NCI-H69 (cell line): ENCODE results near the gene LPIN2.
A peak's percentile ranks its signal among the peaks of the same experiment; 100 is the strongest.
"Not testable (repeated sequence)": the region's sequence is repeated elsewhere in the genome, so short reads cannot be mapped to it uniquely, and the experiment has no call there.

Source experiments
- DNase-seq: peaks from one replicate; lab custom pipeline; 2025; lab: John Stamatoyannopoulos, UW

Gene LPIN2

GRCh38 chr18:3003766-3004165 is 9.2 kb downstream of the LPIN2 start:
- DNase-seq = not testable (repeated sequence)

- no peak for DNase-seq
Observed at GRCh38 chr18:3002732-3003131, 10.2 kb downstream of the LPIN2 start.

GRCh38 chr18:2998644-2999043 is 14.3 kb downstream of the LPIN2 start:
- no peak for DNase-seq

GRCh38 chr18:2997846-2998564 is 14.9 kb downstream of the LPIN2 start:
- DNase-seq = peak; percentile 48

- peak; percentile 48 for DNase-seq
Observed at GRCh38 chr18:2997429-2997828, 15.5 kb downstream of the LPIN2 start.

DNA sequence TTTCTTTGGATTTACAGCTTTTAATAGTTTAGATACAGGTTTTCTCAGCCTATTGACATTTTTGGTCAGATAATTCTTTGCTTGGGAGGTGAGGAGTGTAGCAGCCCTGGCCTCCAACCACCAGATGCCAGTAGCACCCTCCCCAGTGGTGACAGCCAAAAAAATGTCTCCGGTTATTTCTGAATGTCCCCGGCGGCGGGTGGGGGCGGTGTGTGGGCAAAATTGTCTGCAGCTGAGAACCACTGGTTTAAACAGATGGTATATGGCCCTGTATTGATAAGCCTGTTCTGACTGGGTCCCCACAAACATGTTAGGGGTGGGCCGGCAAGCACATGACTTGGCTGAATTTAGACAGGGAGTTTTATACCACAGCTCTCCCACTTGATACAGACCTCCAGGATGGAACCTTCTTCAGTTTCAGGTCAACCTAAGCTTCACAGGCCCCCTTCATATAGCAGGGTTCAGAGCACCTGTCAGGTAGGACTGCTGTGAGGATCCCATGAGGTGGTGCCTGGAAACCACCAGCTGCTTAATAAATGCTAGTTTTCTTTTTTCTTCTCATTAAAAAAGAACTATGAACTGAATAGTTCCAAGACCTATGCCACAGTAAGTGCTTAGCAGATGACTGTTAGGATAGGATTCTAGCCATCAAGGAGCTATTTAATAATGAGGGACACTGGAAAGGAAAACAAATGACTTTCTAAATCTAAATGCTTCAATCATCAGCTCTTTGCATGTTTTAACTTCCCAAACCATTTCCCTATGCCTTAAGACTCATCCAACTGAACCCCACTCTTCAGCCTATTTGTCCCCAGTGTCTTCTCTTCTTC is 18.1 kb downstream of the LPIN2 start:
- peak; percentile 40 for DNase-seq

DNA sequence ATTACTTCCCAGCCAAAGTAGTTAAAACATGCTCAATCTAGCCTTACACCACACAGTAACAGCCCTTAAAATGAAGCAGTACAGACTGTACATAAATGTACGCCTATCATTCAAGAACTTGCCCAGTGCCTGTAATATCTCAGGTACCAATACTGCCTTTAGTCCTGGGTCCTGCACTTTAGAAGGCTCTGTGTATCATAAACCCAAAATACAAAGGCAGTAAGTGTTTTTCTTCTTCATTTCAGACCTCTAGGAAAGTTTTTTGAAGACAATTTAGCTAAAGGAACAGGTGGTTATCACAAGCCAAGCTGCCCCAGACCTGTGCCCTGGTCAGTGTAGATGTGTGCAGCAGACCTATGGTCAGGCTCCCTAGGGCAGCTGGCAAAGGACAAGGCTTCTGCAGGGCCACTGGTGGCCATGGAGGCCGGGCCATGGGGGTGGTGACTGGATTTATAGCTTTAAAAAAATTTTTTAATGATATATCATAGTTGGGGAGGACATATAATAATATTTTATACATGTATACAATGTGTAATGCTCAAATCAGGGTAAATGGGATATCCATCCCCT is 18.8 kb downstream of the LPIN2 start:
- no peak for DNase-seq

DNA sequence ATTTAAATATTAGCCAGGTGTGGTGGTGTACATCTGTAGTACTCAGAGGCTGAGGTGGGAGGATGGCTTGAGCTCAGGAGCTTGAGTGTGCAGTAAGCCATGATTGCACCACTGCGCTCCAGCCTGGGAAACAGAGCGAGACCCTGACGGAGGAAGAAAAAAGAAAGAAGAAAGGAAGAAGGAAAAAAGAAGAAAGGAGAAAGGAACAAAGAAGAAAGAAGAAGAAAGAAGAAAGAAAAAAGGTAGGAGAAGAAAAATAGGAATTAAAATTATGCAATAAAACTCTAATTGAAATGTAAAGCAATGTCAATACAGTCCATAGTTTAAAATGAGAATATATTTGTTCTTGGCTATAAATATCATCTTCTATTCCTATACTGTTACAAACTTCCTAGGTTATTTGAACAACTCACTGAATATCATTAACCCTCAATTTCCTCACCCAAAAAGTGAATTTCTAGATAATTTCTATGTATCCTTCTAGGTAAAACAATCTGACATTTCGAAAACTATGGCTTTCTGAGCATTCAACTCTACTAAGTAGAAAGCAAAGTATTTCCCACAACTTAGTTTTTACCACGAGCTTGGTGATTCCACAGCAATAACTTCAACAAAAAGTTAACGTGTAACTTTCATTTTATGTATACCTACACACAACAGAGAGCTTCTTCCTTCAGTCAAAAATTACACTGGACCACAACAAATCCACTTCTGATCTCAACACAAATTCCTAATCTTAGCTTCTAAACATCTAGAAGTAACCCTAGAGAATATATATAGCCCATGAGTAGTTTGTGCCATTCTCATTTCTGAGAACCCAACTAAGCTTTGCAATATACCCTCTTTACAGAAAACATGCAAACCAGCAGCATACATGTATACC is 19.7 kb downstream of the LPIN2 start:
- DNase-seq = no peak

DNA sequence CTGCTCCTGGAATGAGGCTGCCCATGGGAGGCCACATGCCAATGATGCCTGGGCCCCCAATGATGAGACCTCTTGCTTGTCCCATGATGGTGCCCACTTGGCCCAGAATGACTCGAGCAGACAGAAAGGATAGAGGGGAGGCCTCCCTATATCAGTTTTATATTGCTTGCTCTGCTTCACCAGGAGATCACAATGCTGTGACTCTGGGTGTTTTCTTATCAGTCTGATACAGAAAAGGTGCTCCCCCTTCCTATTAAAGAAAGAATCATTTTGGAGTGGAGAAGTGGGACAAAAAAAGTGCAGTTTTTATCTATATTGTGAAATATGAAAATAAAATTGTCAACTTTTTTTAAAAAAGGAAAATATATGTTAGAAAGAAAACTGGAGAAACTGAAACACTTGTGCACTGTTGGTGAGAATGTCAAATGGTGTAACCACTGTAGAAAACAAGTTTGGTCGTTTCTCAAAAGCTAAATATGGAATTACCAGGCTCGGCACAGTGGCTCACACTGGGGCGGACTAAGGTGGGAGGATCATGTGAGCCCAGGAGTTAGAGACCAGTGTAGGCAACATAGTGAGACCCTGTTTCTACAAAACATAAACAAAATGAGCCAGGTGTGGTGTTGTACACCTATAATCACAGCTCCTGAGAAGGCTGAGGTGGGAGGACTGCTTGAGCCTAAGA is 21.8 kb downstream of the LPIN2 start:
- no peak for DNase-seq

- no peak for DNase-seq
Observed at GRCh38 chr18:2987876-2988790, 24.8 kb downstream of the LPIN2 start.

DNA sequence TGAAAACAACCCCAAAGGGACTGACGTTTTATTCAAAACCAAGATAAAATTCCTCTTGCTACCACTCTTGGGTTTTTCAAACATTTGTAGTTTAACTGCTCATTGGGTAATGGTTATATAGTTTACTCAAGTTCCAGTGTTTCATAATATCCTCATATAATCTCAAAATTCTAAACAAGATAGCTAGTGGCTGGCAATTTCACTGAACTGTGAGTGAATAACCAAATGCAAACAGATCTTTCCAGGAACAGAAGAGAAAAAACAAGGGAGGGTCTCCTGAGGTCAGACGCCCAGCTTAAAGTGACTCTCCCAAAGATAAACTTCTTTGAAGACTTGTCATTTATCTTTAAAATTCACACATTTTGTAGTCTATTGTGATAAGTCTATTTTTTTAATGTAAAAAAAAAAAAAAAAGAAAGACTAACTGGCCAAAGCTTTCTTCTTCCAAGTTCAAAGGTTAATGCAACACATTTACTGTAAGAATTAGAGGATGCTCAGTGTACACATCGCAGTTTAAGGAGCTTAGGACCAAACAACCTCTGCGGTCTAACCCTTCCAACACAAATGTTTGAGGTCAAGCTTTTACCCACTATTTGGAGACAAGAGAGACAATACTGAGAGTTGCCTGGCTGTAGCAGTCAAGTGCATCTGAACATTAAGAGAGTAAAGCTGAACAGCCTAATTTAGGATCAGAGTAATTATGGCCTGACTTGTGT is 26.6 kb downstream of the LPIN2 start:
- DNase-seq = no peak

DNA sequence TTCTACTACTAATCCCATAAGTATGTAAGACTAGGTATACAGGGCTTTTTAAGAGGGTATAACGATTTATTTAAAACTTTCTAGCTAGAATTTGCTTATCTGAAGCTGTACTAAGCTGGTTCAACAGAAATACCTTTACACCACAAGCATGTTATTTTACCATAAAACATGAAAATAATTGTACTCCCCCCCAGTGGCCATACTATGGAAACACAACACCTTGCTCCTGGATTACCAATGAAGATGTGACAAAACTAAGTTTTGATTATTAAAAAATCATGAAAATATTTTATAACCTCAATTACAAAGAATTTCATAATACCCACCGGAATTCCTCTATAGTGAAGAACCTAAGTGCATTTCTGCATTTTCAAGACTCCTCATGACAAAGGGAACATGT is 27.3 kb downstream of the LPIN2 start:
- no peak for DNase-seq

DNA sequence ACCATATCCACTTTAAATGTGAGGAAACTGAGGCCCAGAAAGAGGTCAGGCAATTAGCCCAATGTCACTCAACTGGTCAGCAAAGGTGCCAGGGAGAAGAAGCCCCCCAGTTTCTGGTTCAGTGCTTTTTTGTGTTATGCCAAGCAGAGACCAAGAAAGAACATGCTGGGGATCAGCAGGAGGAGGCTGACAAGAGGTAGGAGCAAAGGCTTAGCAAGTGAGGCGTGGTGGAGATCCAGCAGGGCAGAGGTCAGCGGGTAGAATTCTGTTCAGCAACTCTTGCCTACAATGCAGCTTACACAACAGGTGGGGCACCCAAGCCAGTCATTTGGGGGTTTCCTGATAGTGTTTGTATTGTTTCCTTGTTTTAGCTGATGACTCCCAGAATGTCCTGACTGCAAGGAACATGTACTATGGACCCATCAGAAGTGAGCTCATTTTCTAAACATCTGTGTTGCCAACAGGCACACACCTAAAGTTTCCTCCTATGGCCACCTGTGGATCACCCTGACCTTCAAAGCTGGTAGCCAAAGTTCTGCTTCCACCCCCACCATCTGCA is 28.2 kb downstream of the LPIN2 start:
- DNase-seq = no peak

DNA sequence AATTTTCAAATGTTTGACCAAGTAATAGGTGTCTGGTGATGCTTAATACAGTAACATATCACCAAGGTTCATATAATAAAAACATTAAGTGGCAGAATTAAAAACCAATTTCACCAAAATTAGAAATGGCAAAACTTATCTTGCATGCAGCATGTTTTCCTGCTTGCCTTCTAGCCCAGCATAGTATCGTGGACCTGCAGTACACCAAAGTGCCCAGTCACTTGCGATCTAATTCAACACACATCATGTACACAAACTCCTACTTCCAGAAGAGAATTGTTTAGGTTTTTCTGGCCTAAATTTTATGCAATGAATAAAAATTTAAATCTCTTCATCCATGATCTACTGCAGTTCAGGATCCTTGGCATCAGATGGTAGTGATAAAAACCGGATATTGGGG is 28.9 kb downstream of the LPIN2 start:
- DNase-seq = no peak

DNA sequence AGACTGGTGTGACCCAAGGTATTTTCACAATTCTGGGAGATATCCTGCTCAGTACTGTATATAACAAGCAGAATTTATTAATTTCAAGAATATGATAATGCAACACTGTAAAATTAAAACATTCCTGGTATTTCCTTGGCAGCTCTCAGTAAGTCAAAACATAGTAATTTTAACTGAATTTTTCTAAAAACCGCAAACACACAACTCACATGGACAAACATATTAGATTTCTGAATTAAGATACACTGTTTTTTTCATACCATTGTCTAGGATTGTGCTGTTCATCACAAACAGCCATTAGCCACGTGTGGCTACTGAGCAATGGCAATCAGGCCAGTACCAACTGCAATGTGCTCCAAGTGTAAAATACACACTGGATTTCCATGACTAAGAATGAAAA is 29.6 kb downstream of the LPIN2 start:
- no peak for DNase-seq

GRCh38 chr18:2982452-2983269 is 30.3 kb downstream of the LPIN2 start:
- DNase-seq = no peak

DNA sequence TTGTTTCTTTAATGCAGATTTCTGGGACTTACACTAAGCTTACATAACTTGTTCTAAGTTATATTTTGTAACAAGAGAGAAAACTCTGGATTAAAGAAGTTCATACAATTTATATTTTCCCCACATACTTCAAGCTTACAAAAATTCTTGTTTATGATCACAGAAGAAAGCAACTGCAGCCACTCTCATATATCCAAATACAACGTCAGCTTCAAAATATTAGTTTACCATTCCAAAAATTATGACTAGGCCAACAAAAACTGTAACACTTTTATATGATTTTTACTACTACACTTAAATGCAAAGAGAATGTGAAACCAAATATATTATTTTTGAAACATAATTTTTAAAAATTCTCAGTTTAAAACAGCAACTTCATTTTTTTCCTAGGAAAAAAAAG is 30.9 kb downstream of the LPIN2 start:
- no peak for DNase-seq

GRCh38 chr18:2981212-2981728 is 31.7 kb downstream of the LPIN2 start:
- no peak for DNase-seq
